GM21528 (cell line): Measurements from ENCODE around the gene METTL14.

Experiments
- ATAC-seq: cut with Tn5 transposase; IDR thresholded peaks from one replicate; pipeline ENCODE4 v1.9.1; 2021; ENCODE audit warnings: mild to moderate bottlenecking, moderate library complexity; ENCODE audit not compliant: unreplicated experiment, low FRiP score

Gene METTL14

DNA sequence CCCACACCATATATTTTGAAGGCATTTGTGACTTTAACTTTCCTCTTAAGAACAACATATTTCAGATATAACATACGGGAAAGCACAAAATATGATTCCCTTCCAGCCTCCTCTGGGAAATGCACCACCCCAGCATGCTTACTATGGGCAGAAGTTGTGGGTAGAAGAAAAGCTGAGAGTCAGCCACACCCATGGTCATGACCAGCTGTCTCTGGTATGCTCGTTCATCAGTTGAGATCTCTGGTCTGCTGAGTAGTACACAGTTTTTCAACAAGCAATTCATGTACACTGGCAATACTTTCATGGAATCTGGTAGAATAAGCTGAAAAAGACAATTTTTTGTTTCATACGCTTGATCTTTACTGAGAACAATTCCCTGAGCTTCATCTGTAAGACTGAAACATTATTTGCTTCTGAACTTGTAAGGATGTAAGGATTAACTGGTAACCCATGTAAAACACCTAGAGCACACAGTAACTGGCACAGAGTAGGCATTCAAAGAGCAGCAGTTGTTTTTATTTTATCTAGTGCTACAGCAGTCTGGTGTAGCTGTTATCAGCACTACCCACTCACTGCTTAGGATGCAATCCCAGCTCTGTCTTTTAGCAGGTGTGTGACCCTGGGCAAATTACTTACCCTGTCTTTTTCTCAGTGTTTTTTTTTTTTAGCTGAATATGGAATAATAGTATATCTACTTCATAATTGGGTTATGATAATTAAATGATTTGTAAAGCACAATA is 47.6 kb downstream of the METTL14 start:
- no peak for ATAC-seq

DNA sequence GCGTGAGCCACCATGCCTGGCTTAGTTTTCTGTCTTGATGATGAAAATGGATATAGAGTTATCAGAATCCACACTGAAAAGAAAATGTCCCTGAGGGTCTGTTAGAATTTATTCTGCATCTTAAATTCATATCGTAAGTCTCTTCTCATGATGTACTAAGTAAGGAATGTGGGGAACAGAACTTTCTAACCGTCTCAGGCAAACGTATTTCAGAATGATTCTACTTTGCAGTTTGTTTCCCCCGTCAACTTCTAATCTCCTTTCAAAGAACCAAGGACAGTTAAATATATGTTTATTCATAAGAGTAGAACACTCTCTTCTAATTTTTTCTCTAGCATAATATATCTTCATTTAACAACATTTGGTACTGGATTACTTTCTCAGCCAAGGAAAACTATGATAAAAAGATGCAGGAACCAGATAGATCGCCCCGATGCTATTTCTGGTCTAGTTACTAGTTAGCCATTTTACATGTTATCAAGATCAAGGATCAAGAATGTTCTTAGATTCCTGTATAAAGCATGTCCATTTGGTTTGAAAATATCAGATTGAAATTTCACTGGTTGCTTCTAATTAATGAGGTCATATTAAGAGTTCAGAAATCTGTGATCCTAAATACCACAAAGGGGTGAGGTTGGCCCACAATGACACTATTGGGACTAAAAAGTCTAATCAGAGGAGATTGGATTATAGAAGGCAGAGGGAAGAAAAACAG is 49.5 kb downstream of the METTL14 start:
- no peak for ATAC-seq

DNA sequence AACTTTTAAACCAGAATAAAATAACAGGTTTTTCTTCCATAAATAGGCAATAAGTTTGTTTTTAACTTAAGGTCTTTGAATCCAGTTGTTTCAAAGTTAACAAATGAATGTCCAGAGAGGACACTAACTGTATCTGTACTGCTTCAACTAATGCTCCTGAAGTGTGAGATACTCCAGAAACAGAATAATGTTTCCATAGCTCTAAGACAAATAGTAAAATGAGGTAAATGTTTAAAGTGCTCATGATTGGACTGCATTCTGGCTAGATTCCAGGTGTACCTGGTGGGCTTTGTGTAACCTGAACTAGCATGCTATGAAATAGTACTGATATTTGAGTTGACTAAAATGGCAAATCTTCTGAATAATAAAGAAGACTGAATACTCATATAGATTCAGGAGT is 51.7 kb downstream of the METTL14 start:
- ATAC-seq = no peak

DNA sequence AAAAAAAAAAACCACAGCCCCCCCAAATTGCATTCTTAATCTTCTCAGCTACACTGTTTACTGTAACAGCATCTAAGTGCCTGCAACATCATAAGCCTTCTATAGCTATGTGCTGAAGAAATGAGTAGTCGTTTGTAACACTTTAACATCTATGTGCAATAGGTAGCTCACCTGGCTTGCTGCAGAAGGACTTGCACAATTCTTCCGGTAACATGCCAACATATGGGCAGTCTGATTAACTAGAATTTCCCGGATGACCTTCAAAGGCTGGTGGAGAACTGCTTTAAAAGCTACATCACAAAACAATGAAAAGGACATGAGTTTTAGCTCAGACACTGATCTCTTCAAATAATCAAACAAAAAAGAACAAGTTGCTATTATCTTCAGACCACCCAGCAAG is 52.9 kb downstream of the METTL14 start:
- ATAC-seq = no peak

DNA sequence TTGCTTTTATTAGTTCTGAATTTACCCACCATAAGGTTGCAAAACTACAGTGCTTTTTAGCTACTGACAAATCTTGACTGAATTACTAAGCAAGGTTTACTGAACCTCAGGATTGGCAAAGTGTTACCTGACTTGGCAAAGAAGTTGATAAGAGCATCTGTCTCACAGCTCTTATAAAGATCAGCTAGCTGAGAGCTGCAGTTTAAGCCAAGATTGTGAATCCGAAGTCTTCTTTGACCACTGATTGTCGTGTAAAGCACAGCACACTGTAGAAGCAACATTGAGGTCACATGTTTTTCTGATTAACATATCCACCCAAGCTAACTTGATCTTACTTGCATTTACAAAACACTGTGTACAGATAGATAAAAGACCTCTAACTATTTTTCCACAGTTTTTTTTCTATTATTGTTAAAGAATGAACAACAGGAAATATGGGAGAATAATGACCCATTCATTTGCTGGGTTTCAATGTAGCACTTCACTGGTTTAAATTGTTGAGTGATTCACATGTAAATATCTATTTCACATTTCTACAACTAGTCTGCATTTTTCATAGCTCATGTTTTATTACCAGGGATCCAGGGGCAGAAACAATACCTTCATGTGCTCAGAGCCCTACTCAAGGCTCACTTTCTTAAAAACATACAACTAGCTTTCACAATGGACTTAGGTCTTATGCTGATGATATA is 54.0 kb downstream of the METTL14 start:
- ATAC-seq = no peak

DNA sequence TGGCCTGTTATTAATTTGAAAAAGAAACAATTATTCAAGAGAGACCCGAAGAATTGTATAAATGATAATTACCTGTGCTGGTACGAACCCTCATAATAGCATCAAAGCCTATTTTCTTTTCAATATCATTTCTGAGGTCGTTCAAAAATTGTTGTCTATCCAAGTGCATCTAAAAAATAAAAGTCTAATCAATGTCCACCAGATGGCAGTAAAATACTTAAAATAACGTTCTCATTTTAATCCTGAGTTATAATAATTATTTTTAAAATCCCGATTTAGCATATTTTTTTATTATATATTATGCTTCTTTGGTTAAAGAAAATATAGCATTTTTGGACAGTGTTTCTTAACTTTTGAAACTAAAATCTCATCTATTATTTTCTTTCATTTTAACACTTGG is 55.7 kb downstream of the METTL14 start:
- no peak for ATAC-seq

DNA sequence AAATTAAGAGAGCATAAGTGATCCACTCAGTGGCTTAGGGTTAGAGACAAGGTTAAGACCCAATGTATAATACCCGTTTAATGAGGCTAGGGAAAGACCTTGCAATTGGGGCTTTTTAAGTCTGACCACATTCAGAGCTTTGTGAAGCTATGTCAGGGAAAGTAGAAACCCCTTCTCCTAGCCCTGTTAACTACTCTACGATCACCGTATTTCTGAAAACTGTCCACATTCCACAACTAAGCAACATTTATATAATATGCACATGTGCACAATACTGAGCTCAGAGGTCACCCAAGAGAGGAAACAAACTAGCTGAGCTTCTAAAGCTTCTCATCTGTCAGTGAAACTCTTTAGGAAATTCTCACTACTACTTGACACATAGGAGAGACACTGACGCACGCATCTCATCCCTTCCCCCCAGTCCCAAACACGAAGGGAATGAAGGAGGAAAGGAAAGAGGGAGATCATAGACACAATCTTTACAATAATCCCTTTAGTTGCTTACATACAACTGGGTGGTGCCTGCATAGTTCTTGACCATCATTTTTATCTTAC is 56.2 kb downstream of the METTL14 start:
- no peak for ATAC-seq

DNA sequence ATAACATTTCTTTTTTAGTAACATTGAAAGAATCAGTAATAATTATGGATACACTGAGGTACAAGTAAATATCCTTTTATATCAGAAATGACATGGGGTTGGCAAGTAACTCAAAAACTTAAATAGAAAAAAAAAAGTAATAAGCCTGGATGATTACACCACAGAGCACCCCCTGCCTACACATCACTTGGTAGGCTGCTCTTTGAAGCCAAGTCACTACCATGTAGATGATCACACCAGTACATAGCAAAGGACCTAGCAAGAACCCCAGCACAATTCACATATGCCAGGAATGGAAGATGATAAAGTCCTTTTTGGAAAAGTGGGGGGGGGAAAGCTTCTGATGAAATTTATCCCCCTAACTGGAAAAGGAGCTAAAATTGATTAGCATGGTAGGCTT is 56.9 kb downstream of the METTL14 start:
- ATAC-seq = no peak

DNA sequence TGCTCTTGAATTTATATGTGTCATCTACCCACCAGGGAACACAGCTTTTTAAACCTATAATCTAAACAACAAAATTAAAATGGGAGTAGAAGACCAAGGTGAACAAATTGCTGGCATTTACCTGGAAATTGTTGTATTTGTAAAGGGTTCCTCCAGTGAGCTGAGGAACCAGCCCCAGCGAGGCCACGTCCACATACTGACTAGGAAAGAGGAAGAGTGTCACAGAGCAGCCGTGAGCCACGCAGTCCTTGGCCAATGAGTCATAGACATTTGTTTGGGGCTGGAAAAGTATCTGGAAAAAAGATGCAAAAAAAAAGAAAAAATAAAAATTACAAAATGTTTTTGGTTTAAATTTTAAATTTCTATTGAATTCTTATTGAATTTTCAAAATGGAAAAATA is 58.7 kb downstream of the METTL14 start:
- ATAC-seq = no peak

DNA sequence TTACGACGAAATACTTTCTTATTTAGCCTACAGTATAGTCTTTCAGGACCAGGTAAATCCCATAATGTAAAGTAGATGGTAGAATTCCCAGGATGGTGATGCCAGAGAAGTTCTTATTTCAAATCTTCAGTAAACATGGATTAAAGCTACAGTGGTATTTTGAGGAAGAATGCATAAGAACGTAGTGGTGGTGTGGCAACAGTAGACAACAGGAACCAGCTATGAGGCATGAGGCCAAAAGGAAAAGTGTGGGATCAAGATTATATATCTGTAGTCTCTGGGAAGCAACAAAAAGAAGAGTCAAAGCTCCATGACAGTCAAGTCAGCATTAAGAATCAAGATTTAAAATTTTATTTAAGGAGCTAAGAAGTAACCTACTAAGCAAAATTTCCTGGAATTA is 60.2 kb downstream of the METTL14 start:
- no peak for ATAC-seq

DNA sequence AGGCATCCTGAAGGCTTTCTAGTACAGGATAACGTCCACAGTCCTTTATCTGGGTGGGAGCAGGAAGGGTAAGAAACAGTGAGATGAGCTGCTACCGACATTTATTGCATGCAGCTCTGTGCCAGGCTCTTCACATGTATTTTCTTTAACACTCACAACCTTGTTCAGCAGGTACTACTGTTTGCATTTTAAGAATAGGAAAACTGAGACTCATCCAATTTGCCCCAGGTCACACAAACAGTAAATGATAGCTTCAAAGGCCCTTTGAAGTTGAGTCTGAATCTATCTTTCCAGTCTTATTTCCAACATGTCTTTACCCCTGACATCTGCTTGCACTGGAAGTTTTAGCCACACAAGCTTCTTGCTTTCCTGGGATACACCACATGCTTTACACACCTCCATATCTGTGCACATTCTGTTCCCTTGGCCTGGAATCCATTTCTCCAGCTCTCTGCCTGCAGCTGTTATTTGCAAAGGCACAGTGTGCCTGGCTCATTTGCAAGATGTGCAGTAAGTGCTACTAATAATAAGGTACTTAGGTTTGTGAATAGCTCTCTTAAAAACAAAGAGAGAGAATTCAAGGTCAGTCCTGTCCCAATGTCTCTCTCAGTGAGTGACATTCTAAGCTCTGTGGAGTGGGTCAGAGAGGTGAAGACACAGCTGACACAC is 61.2 kb downstream of the METTL14 start:
- ATAC-seq = no peak

DNA sequence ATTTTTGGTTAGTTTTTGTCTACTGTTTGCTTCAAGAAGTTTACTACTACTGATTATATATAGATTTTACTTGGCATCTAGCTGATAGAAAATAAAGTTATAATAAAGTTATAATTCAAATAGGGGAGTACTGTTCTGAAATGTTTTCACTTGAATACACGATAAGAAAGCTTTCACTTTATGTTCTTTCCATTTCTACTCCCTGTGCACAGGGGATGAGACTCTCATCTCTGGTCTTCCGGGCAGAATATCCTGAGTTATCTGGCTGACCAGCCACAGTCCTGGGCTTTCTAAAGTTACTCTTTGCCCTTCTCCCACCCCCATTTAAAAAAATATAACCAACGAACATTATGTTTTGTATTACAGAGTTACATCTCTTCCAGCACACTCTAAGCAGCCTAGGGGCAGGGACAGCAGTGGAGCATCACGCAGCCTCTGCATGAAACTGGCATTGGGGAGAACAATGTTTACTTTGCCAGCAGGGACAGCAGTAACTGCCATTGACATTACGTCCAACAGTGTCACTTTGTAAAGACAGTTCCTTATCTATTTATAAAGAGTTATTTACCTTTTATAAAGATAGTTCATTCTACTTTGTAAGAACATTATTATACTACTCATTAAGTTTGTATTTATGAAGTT is 64.3 kb downstream of the METTL14 start:
- ATAC-seq = no peak

DNA sequence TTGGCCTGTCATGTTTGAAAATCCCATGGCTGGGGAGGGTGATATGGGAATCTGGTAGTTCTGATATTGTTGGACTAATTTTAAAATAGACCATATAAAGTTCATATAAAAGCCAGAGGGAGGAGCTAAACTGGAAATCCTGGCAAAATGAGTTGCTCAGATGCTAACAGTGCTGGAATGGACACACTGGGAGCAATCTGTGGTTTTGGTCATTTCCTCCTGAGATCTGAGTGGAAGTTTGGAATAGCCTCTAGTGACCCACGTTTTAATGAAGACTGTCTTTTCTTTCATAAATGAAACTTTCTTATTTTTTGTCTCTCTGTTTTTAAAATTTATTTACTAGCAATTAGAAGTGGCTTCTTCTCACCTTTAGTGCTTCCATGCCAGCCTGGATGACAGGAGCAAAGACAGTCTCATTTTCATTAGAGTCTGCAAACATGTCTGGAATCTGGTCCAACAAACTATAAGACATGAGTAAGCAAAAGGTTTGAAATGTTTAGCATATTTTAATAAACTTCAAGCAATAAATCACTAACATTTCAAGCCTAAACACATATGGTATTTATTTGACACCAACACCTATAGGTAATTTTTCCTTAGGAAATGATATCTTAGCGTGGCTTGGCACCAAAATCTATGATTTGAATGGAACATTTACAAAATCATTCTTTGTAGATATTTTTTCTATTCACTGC is 66.6 kb downstream of the METTL14 start:
- ATAC-seq = no peak

DNA sequence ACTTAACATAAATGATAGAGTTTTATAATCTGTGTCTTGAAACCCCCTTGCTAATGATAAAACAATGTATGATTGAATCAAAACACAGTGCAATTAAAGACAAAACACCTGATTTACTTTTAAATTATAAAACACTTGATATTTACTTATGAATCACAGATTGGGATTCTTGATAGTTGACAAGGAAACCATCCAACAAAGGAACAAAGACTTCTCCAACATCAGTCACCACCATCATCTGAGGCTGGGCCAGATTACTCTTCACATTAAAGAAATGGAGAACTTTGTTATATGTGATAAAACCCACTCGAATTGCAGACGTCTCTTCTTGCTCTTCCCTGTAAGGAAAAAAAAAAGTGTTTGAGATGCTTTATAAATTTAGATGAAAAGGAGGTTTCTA is 67.4 kb downstream of the METTL14 start:
- no peak for ATAC-seq

DNA sequence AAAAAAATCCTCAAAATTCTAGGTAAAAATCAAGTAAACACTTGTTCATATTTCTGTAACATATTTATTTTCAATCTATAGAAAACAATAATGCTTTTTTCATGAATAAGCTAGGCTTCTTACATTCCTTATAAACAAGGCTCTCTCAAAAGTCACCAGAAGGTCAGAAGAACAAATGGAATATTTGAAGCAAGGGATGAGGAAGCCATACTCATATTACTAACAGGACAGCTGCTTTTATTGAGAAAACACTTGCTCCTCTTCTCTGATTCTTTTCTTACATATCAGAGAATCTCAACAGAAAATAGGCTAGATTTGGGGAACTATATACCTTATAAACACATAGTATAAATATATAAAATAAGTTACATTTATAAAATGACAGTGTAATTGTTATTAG is 67.9 kb downstream of the METTL14 start:
- ATAC-seq = no peak

DNA sequence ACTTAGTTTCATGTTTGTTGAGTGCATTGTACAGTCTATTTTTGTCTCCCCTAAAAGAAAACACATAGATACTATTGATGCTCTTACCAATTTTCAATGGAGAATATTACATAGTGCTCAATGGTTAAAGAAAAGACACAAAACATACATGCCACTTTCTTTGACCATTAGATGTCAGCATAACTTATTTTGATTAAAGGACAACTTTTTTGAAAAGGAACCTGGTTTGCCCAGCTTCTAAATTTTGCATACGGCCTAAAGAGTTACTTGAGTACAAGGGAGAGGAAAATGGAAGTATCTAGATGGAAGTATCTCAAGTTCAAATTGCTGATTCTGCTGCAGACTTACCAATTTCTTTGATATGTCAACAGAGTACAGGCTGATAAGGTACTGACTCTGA is 68.5 kb downstream of the METTL14 start:
- no peak for ATAC-seq

DNA sequence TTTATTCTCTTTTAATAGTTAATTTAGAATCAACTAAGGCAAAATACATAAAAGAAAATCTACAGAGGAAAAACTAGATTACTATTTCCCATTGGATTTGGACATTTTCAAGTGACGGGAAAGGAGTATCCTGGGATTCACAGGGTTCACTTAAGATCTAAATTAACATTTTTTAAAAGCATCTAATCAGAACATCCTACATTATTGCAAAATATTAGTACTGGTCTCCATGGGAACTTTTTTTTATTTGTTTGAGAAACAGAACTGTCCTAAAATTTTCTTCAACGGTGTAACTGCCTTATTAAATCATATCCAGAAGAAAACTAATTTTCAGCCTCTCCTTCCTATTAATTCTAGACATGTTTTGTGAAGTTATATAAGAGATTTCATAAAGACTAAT is 69.7 kb downstream of the METTL14 start:
- ATAC-seq = no peak

DNA sequence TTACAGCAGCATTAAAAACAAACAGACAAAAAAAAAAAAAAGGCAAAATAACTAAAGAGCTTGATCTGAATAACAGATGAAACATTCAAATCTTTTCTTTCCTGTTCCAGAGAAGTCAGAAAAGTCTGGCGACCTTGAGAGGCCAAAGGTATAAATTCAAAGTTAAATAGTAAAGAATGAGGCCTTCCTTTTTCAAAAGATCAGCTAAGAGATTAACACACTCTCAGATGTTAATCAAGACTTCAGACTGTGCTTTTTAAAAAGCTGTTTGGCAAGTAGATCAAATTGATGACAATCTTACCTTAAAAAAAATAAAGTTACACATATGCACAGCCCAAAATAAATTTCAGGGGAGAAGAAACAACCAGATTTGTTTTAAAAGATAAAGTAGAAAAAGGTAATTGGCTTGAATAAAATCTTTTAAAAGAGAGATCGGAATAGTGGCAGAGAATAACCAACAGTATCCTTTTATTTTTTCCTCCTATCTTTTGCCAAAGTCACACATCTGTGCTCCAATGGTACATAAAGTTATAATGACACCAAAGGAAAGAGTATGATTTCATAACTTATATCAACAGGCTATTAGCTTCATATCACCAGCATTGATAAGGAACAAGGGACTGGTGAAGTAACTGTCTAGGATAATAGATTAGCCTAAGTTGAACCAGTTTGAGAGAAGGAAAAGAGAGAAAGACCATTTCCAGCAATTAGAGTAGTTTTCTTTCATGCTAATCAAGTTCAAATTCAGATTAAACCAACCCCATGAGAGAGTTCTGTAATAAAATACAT is 70.4 kb downstream of the METTL14 start:
- ATAC-seq = no peak

DNA sequence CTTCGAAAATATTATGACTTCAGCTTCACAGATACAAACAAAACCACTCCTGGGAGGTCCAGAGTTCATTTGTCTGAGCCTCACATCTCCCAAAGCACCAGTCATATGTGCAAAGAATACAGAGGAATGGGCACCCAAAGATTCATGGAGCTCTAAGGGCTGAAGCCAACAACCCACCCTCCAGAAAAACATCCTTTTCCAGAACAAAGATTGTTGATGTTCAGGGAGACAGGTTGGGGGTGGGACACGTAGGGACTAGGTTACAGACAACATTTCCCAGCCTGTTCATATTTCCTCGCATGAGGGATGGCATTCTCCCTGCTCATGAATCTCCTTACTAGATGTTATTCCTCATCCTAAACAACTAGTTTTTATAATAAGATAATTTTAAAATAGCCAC is 71.2 kb downstream of the METTL14 start:
- no peak for ATAC-seq
